Thoracic aorta (tissue), 2 donors: ENCODE data around the gene CCDC117. TPM values are rescaled to one million over a fixed set of nuclear protein-coding genes. Genes with fewer than 3 reads are reported as not detected.
A peak's percentile ranks its signal among the peaks of the same experiment; 100 is the strongest.

Experiments used
- ATAC-seq: fragments of 150-250 bp; one replicate; pipeline ENCODE4 v1.8.0; 2017; ENCODE audit warnings: low read depth; ENCODE audit not compliant: insufficient number of reproducible peaks, low FRiP score
- DNase-seq: peaks from one replicate; pipeline ENCODE4 v3.0.0-alpha.2; 2020; ENCODE audit warnings: low spot score
- H3K27ac ChIP-seq, 2 donors: fragments of 200-600 bp; sonication (generic); 1 replicate in 1 of 2; 2 replicates in 1 of 2; pipeline ENCODE4 v1.5.1; 2016; ENCODE audit warnings: mild to moderate bottlenecking in 2 of 2, moderate library complexity in 2 of 2
- H3K27me3 ChIP-seq: fragments of 200-600 bp; sonication (generic); replicated peaks from 2 replicates; pipeline ENCODE4 v1.6.0; 2016; ENCODE audit warnings: mild to moderate bottlenecking; ENCODE audit not compliant: insufficient read depth
- H3K36me3 ChIP-seq: fragments of 200-600 bp; sonication (generic); one replicate; pipeline ENCODE4 v1.5.1; 2016
- H3K4me1 ChIP-seq, 2 donors: fragments of 200-600 bp; sonication (generic); 1 replicate in 1 of 2; 2 replicates in 1 of 2; pipeline versions ENCODE4 v1.5.1 to v1.6.0; 2016; ENCODE audit warnings: low read depth in 2 of 2, mild to moderate bottlenecking in 1 of 2; ENCODE audit not compliant: control insufficient read depth in 1 of 2
- H3K4me3 ChIP-seq: fragments of 200-600 bp; sonication (generic); 2 replicates; pipeline ENCODE4 v1.5.1; 2016; ENCODE audit warnings: mild to moderate bottlenecking
- H3K9me3 ChIP-seq: fragments of 200-600 bp; sonication (generic); 2 replicates; pipeline ENCODE4 v1.5.1; 2016
- CTCF ChIP-seq: fragments of 200-600 bp; sonication (generic); IDR thresholded peaks from one replicate; pipeline ENCODE4 v1.5.1; 2019; ENCODE audit warnings: antibody characterized with exemption
- total RNA-seq, 2 donors: library from RNA; depleted of rRNA; stranded (reverse); fragments of >200 nt; gene quantifications; one replicate each; pipeline versions ENCODE4 v1.1.0 to v1.2.3, GENCODE V29; 2016

Gene CCDC117
- total RNA-seq, 2 donors from 2014 or later = 15.2 to 18.4 TPM

DNA sequence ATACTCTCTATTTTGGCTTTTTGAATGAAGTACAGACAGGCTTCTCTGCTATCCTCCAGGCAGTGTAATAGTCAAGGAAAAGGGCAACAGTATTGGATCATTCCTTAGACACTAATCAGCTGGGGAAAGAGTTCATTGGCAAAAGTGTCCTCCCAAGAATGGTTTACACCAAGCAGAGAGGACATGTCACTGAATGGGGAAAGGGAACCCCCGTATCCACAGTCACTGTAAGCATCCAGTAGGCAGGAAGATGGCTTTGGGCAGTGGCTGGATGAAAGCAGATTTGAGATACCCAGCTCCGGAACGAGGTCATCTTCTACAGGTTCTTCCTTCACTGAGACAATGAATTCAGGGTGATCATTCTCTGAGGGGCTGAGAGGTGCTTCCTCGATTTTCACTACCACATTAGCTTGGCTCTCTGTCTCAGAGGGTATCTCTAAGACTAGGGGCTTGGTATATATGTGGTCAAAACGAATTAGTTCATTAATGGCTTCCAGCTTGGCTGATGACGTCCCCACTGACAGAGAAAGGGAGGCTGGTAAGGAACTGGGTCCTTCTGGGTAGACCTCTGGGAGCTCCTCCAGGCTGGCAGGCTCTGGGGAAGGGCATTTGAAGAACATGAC lies 22.7 kb downstream of the CCDC117 start:
- Histone ChIP-seq H3K9me3 (no peaks in the 10 kb centered on the region), H3K4me1 (peaks cover 23 to 43% of the 10 kb centered on the region in 2 donors), H3K27me3 (no peaks in the 10 kb centered on the region), H3K36me3 (peaks cover 39% of the 10 kb centered on the region), H3K27ac (no peak overlapping the region), H3K4me3 (no peak overlapping the region)
- DNase-seq (no peak), ATAC-seq (no peak)
- TF ChIP-seq CTCF = no peak

GRCh38 chr22:28795932-28796856 lies 23.7 kb downstream of the CCDC117 start:
- Histone ChIP-seq H3K4me1 (peaks cover 23 to 43% of the 10 kb centered on the region in 2 donors), H3K27me3 (no peaks in the 10 kb centered on the region), H3K36me3 (peaks cover 39% of the 10 kb centered on the region), H3K4me3 (no peak overlapping the region), H3K9me3 (no peaks in the 10 kb centered on the region), H3K27ac (peak overlapping the region in 1 of 2 donors; percentile 10)
- no peak for TF ChIP-seq CTCF
- ATAC-seq (no peak), DNase-seq (no peak)

GRCh38 chr22:28798810-28799605 lies 26.5 kb downstream of the CCDC117 start:
- peak; percentile 31 for DNase-seq
- no peaks in the 10 kb centered on the region for H3K9me3 ChIP-seq

GRCh38 chr22:28799606-28800307 lies 27.3 kb downstream of the CCDC117 start:
- Histone ChIP-seq H3K4me1 (peaks cover 37 to 59% of the 10 kb centered on the region in 2 donors), H3K9me3 (no peaks in the 10 kb centered on the region), H3K4me3 (peak overlapping the region; percentile 100), H3K27ac (peak overlapping the region; percentile 100), H3K36me3 (peaks cover 28% of the 10 kb centered on the region), H3K27me3 (no peaks in the 10 kb centered on the region)
- peak; percentile 48 for ATAC-seq
- no peak for TF ChIP-seq CTCF
- DNase-seq = peak; percentile 14

More at GRCh38 chr22:28798810-28799605, 26.5 kb downstream of the CCDC117 start:
- peaks cover 37 to 59% of the 10 kb centered on the region in 2 donors for H3K4me1 ChIP-seq
- H3K4me3 ChIP-seq = peak overlapping the region; percentile 100
- TF ChIP-seq CTCF = no peak
- no peaks in the 10 kb centered on the region for H3K27me3 ChIP-seq
- H3K36me3 ChIP-seq = peaks cover 34% of the 10 kb centered on the region
- peak; percentile 51 for ATAC-seq
- H3K27ac ChIP-seq = peak overlapping the region; percentile 100
